ENCODE results near the gene METTL2A. TPM values are rescaled to one million over a fixed set of nuclear protein-coding genes. Genes with fewer than 3 reads are reported as not detected.

The METTL2A gene, protein sequence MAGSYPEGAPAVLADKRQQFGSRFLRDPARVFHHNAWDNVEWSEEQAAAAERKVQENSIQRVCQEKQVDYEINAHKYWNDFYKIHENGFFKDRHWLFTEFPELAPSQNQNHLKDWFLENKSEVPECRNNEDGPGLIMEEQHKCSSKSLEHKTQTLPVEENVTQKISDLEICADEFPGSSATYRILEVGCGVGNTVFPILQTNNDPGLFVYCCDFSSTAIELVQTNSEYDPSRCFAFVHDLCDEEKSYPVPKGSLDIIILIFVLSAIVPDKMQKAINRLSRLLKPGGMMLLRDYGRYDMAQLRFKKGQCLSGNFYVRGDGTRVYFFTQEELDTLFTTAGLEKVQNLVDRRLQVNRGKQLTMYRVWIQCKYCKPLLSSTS
- 25.4 and 29.4 TPM in 2 replicates for total RNA-seq

DNA sequence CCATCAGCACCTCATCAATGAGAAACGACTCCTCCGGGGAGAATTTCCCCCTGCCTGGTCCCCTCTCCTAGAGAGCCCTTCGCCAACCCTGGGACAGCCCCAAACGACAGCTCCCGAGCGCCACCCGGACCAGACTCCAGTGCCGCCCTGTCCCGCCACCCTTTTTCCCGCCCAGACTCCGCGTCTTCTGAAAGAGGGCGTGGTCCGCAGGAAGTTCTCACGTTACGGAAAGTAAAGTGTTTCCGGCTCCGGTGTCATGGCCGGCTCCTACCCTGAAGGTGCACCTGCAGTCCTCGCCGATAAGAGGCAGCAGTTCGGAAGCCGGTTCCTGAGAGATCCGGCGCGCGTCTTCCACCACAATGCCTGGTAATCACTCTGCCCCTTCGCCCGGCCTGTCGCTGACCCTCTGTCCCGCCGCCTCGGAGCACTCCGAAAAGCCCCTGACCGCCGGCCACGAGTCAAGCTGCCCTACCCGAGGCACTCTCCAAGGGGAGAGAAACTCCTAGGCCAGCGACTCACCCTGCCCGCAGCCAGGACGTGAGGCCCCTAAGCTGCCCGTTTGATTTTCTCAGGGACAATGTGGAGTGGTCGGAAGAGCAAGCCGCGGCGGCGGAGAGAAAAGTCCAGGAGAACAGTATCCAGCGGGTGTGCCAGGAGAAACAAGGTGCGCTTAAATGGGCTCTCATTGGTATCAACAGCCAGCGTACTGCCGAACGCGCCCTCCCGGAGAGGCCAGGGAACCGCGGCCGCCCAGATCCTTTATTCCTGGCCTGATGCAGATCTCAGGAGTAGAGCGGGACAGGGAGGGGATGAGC is at the start of gene METTL2A:
Gene METTL2A, plus strand, starts transcription at position 251 of the 815 bp plus-strand sequence. Its CDS starts 6 bp downstream, at position 257.

GRCh38 chr17:62380253-62380652 is 43.4 kb upstream of the METTL2A start, which contains the start of gene EFCAB3:
EFCAB3 (plus strand) TSS chr17:62380553; CDS start chr17:62382980, 2,427 bp downstream.

GRCh38 chr17:62478424-62478879 is 54.8 kb downstream of the METTL2A start, which contains the start of gene TLK2:
TLK2 (plus strand) TSS chr17:62478825; CDS start chr17:62481126, 2,301 bp downstream.

Other genes starting within 250 kb of the METTL2A start
- not detected in 2 replicates for gene EFCAB3, start 43.3 kb upstream of the METTL2A start, total RNA-seq
- gene TLK2, start 54.9 kb downstream of the METTL2A start, total RNA-seq, result 39.0 and 58.3 TPM in 2 replicates
- 23.2 and 54.7 TPM in 2 replicates for gene MRC2, start 203.8 kb downstream of the METTL2A start, total RNA-seq